GM12891 (cell line): ENCODE data around the gene EML1.

Experiments
- POLR2A ChIP-seq: IDR thresholded peaks from 2 replicates; pipeline ENCODE4 v1.6.1; 2011; ENCODE audit warnings: low read depth, low read length, control low read depth
- POLR2AphosphoS5 ChIP-seq: IDR thresholded peaks from 2 replicates; pipeline ENCODE4 v1.6.1; 2011; ENCODE audit warnings: low read depth, low read length, control low read depth
- TAF1 ChIP-seq: IDR thresholded peaks from 2 replicates; pipeline ENCODE4 v1.6.1; 2011; ENCODE audit warnings: low read depth, low read length, control low read depth

DNA sequence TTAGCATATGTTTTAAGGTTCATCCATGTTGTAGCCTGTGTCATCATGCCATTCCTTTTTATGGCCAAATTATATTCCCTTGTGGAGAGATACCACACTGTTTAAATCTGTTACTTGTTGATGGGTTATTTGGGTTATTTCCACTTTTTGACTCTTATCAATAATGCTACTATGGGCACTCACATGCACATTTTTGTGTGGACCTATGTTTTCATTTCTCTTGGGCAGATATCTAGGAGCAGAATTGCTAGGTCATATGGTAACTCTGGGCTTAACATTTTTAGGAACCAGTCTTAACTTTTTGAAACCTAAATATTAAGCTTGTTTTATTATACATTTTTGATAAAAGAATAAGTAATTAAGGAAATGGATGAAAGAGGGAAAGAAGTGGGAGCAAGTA is 4.0 kb downstream of the EML1 start:
- TF ChIP-seq POLR2A (no peak), POLR2AphosphoS5 (no peak), TAF1 (no peak)
